Stimulated activated CD8-positive, alpha-beta memory T cell treated with anti-CD3 and anti-CD28 coated beads, Interleukin-12 subunit alpha, Interleukin-12 subunit beta, amount 100 ng/mL, for 4 hours (primary cell): Measurements from ENCODE around the gene MEGF11.

Experiments used
- DNase-seq: peaks from one replicate; pipeline ENCODE4 v3.0.0-alpha.2; 2020; ENCODE audit warnings: low read depth

Gene MEGF11

DNA sequence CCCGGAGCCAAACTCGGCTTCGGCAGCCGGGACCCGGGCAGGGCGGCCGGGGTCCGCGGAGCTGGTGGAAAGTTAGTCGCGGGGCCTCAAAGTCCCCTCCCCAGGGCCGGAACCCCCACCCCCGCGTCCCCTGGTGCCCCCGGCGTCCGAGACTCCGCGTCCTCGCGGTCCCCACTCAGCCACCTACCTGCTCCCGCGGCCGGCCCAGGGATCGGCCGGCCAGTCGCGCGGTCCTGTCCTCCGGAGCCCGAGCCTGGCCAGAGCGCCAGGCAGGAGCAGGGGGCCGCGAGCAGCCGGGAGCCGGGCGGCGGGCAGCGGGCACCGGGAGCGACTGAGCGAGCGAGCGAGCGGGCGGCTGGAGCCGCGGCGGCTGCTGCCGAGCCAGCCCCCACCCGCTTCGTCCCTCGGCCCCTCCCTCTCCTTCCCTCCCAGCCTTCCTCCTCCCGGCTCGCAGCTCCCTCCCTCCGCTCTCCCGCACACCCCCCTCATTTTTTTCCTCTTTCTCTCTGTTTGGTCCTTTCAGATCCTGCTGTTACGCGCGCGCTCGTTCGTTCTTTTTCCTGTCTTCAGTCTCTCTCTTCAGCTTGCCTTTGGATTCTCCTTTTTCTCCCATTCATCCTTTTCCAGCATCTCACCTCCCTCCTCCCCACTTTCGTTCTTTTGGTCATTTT lies at the start of gene MEGF11:
Gene MEGF11 (minus strand): TSS at position 333 of the 671 bp plus-strand sequence. CDS start 125,347 bp downstream, outside the sequence.
- DNase-seq = no peak

- DNase-seq = no peak
Observed at GRCh38 chr15:66302489-66303278, 49.1 kb upstream of the MEGF11 start.

DNA sequence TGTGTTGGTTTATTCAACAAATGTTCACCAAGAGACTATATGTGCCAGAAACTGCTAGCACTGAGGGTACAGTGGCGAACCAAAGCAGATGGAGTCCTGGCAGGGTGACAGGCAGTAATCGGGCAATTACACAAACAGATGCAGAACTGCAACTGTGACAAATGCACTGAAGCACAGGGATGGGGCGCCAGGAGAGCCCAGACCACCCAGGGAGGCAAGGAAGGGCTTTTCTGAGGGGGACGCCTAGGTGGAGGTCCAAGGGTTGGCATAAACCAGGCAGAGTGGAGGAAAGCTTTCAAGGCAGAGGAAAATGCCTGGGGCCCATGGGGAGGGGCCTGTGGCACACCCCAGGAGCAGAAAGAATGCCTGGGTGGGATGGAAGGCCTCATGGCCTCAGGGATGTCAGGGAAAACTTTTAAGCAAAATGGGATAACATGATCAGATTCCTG lies 45.3 kb upstream of the MEGF11 start:
- no peak for DNase-seq

- no peak for DNase-seq
Observed at GRCh38 chr15:66296186-66296585, 42.6 kb upstream of the MEGF11 start.

DNA sequence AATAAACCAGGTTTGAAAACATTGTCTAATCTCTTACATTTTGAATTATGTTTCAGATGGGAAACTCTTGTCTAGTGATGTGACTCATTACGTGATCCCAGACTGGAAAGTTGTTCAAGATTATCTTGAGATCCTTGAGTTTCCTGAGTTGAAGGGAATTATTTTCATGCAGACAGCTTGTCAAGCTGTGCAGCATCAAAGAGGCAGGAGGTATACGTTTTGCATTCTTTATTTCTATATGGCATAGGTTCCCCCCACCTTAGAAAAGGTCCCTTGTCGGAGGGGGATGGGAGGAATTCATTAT lies 41.3 kb upstream of the MEGF11 start:
- no peak for DNase-seq

DNA sequence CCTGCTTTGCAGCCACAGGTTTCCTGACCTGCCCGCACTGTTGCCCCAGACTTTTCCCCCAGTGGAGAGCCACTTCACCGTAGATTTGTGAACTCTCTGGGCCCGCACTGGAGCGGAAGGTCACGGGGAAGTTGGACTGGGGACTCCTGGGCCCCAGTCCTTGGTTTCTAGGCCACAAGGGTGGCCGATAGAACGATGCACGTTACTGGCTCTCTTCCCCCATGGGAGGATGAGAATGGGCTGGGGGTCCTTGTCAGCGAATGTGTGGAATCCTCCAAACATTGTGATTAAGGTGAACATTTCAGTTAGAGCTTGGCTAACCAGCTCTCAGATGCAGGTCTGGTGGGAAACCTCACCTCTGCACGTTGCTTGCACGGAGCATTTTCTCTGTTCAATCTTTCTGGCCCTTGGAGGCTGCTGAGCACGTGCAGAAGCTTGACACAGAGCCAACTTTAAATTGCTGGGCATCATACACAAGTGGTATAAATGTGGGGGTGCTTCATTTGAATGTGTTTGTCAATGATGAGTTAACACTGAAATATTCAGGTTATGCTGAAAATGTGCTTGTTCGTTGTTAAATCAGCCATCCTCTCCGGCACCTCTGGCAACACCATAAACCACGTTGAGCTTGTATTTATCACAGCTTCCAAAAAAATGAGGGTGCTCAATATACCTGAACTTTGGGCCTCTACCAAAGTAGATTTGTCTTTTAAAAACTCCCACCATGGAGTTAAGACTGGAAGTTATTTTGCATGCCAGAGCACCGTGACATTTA lies 40.8 kb upstream of the MEGF11 start:
- DNase-seq = no peak

DNA sequence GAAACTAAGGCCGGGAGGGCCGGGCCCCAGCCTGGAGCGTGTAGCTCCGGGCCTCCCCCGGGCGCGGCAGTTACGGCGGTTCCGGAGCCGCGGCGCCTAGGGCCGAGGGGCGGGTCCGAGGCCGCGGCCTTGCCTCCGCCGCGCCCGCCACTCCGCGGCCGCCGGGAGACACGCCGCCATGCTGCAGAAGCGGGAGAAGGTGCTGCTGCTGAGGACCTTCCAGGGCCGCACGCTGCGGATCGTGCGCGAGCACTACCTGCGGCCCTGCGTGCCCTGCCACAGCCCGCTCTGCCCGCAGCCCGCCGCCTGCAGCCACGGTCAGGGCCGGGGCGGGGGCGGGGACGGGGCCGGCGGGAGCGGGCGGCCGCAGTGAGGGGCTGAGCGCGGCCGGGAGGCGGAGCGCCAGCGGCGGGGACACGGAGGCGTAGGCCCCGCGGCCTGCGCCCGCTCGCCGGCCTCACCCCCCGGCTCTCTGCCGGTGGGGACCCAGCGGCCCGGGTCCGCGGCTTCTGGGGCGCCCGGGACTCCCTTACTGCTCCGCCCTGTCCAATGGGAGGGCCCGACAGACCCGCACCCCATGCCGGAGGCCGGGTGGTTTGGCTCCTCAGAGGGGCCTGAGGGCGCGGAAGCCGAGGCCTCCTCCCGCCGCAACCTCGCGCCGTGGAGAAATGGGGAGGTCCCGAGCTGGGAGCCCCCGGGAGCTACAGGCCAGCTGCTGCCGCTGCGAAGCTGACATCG lies 40.0 kb upstream of the MEGF11 start, which contains the start of gene DIS3L:
Gene DIS3L (plus strand): TSS at position 150 of the 738 bp plus-strand sequence. CDS start 29 bp downstream, at position 179.
- peak; percentile 48 for DNase-seq

GRCh38 chr15:66292571-66293418 lies 39.2 kb upstream of the MEGF11 start:
- no peak for DNase-seq

- DNase-seq = no peak
Observed at GRCh38 chr15:66291816-66292570, 38.4 kb upstream of the MEGF11 start.

DNA sequence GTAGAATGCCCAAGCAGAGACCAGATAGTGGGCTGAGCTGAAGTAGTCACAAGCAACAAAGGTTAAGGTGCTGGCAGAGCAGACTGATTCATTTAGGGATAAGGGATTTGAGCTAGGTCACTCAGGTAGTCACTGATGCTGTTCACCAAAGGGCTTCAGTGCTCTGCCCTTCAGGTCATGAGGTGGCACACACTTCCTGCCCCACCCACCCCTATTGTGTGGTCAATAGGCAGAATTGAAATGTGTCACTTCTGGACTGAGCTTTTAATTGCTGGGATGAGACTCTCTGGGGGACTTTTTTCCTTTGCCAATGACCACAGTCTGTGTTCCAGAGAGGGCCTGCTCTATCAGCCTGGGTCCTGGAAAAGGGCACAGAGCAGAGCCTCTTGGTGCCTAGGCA lies 37.0 kb upstream of the MEGF11 start:
- no peak for DNase-seq

DNA sequence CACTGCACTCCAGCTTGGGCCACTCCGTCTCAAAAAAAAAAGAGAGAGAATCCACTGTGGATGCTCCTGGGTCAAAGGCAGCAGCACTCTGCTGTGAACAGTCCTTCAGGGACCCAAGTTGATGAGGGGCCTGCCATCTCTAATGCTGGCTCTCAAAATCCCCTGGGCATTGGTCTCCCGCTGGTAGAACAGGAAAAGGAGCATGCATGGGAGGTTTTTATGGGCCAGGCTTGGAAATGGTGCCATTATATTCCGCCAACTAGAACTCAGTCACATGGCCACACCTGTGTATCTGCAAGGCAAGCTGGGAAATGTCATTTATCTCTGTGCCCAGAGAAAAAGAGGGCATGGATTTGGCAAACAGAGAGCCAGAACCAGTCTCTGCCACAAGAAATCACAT lies 36.5 kb upstream of the MEGF11 start:
- no peak for DNase-seq

DNA sequence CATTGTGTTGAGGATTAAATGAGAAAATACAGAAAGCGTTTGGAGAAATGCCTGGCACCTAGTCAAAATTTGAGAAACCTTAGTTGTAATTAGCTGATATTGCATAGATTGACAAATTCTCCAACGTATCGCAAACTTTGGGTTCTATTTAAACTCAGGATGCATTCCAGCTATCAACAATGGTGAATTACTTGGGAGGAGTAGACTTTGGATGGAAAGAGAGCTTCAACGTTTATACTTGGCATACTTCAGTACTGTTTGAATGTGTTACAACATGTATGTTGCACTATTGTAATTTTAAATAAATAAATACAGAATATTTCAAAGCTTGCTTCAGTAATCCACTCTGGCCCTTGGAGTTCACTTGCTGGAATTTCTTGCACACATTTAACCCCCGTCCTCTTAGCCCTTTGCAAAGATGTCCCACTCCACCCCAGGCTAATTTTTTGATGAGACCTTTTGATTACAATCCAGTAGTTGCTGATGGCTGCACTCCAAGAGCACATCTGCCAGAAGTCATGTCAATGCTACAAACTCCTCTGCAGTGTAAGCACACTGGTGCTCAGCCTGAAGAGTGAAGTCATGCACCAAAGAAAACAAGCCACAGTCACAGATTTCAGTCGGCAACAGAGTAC lies 35.1 kb upstream of the MEGF11 start:
- DNase-seq = no peak

DNA sequence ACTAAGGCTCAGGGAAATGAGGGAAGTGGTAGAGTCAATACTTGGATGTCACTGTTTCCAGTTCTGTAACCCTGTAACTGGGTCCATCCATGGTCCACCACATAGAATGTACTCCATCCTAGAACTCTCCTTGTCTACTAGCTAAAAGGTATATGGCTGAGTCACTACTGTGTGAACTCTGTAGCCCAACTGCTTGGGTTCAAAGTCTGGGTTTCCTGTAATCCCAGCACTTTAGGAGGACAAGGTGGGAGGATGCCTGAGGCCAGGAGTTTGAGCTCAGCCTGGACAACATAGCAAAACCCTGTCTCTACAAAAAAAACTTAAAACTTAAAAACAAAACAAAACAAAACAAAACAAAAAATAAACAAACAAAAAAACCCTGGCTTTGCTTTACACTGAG lies 34.5 kb upstream of the MEGF11 start:
- no peak for DNase-seq

DNA sequence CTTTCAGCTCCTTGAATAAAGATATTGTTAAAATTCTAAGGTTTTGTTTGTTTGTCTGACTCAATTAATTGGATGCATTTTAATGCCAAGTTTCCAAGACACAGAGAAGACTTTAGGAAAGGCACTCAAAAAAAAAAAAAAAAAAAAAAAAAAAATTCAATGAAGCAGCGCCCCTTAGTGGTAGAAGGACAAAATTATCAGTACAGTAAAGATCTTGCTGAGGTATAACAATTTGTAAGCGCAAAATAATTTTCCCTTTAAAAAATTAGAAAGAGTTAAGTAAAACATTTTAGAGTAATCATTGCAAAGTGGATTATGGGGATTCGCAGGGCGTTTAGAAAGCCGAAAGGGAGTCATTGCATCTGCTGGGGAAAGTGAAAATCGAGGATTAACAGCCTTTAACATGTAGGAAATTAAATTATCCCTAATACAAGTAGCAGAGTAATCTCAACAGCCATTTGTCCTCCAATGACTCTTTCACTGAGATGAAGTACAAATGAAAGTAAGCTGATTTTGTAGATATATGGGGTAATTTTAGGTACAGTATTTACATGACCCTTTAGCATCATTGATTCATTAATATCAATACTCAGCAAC lies 34.0 kb upstream of the MEGF11 start:
- DNase-seq = no peak

GRCh38 chr15:66285533-66286280 lies 32.2 kb upstream of the MEGF11 start:
- no peak for DNase-seq

DNA sequence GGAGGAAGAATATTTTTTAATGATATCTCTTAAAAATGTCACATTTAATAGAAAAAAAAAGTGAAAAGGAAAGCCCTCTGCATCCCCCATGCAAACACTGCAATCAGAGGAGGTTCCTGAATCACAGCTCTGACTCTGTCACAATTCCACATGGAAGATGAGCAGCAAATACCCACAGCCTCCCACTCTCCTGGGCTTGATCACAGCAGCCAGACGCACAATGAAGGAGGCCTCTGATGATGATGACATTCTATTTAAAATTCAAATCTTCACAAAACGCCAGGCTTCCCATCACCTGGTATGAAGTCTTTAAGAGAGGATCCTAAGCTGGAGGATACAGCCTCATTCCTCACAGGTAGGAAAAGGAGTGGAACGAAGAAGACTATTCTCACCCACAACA lies 30.7 kb upstream of the MEGF11 start:
- no peak for DNase-seq

GRCh38 chr15:66278671-66279070 lies 25.1 kb upstream of the MEGF11 start:
- DNase-seq = no peak

- DNase-seq = no peak
Observed at GRCh38 chr15:66278056-66278455, 24.5 kb upstream of the MEGF11 start.

GRCh38 chr15:66276546-66276945 lies 23.0 kb upstream of the MEGF11 start:
- no peak for DNase-seq
